Measurements from ENCODE around the gene ZNF317.
"Not testable (repeated sequence)": the region's sequence is repeated elsewhere in the genome, so short reads cannot be mapped to it uniquely, and the experiment has no call there.

The ZNF317 gene

DNA sequence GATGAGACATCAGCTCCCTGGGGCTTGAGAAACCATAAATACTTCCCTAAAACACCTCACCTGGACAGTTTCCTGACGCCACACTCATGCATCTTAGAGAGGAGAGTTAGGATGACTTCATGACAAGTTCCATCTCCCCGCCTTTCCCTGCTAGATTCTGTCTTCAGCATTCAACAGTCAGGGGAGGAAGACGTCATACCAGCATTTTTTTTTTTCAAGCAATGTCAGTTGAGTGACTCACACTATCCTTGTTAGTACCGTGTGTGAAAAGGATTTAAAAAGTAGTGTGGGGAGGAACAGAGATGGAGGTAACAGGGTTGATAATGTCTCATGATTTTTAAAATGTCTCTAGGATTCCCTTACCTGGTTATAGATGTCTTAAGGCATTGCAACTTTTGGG is 38.7 kb downstream of the ZNF317 start, which contains the start of gene OR7D2:
Gene OR7D2 (plus strand): TSS at position 79 of the 400 bp plus-strand sequence. CDS start 6,803 bp downstream, outside the sequence.
- no peak for DNase-seq

DNA sequence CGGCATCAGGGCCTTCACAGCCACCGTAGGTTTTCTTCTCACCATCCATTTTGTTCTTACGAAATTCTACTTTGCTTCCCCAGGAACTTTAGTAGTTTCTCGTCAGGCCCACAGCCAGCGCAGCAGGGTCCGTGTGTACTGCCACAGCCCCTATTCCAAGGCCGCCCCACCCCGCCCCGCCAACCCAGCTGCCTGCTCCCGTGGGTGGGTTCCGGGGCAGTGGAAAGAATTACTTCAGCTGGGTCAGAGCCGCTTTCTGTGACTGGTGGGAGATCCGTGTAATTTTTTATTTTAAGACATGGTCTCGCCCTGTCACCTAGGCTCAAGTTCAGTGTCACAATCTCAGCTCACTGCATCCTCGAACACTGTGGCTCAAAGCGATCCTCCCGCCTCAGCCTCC is 42.8 kb downstream of the ZNF317 start:
- DNase-seq, result no peak

DNA sequence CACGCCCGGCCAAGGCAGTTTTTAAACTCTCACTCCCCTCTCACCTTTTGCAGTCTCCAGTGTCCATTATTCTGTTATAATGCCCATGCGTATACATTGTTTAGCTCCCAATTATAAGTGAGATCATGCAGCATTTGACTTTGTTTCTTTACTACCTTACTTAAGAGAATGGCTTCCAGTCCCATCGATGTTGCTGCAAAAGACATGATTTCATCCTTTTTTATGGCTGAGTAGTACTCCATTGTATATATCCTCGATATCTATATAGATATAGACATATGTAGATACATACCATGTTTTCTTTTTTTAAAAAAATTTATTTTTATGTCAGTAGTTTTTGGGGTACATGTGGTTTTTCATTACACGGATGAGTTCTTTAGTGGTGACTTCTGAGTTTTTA is 47.0 kb downstream of the ZNF317 start:
- DNase-seq, result no peak

DNA sequence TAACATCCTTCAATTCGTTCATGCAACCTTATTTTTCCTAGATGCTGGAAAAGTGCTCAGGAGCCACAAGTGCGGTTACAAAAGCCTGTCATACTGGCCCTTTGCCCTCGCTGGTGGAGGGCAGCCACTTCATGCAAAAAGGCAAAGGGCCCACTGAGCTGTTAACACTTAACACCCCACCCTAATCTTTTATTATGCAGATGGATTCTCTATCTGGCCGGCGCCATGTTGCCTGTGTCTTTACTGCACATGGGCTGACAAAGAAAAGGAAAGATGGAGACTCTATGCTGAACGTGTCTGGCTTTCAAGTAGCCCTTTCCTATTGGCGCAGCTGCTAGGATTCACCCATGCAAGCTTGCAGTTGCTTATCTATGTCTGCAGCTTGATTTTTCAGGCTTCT is 49.3 kb downstream of the ZNF317 start:
- DNase-seq, result no peak

DNA sequence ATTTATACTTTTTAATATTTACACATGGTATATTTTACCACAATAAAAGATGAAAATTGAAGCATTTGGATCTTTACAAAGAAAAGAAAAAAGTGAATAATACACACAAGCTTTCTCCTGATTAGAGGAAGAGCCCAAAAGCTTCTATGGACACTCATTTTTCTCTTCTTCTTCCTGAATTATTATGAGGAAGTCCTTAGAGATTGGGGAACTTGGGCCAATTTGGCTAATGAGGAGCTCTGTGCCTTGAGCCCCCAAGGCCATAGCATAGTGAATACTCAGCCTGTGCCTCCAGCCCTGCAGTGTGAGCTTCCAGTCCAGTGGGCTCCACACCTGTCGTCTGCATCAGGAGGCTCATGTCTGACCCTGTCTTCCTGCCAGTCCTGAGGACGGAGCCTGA is 57.8 kb downstream of the ZNF317 start:
- not testable (repeated sequence) for DNase-seq

DNA sequence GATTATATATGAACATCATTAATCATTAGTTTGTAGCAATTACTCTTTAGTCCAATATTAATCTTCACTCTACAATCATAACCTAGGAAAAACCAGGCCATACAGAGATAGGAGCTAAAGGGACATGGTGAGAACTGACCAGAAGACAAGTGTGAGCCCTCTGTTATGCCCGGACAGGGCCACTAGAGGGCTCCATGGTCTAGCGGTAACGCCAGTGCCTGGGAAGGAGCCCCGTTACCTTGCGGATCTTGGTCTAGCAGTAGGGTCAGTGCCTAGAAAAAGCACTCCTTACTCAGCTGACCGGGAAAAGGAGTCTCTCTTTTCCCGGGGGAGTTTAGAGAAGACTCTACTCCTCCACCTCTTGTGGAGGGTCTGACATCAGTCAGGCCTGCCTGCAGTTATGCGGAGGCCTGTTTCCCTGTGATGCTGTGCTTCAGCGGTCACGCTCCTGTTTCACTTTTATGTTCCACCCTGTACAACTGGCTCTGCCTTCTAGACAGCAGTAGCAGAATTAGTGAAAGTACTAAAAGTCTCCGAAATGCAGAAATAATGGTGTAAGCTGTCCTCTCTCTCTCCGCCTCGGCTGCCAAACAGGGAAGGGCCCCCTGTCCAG is 65.4 kb downstream of the ZNF317 start:
- peak; percentile 17 to 45 (median 38) for DNase-seq
